Measurements from ENCODE around the gene ZNF592. TPM values are rescaled to one million over a fixed set of nuclear protein-coding genes. Genes with fewer than 3 reads are reported as not detected.

ZNF592 gene
- total and polyA plus RNA-seq, 2 of the 13 experiments (the other 11 are each of a cell fraction or from before 2014, with no cell fraction given) = 8.2 to 9.8 TPM

- TF ChIP-seq THAP9 (CRISPR knock-in tag; IDR thresholded peaks at IDR 0.05; ENCODE audit: borderline replicate concordance) = no peak
- no peak for TF ChIP-seq IKZF4 (CRISPR knock-in tag; IDR thresholded peaks at IDR 0.05; ENCODE audit: borderline replicate concordance, low read depth, not compliant biosample characterization)
- peak; percentile 13 for TF ChIP-seq XRCC5 (optimal IDR thresholded peaks at IDR 0.05; ENCODE audit: low read length)
- TF ChIP-seq ELF3 (CRISPR knock-in tag; IDR thresholded peaks at IDR 0.05) = peak; percentile 21; the same call in 1 of the 2 replicates
- TF ChIP-seq ZNF589 (CRISPR knock-in tag; conservative IDR thresholded peaks at IDR 0.05) = no peak
- TF ChIP-seq HIVEP1 (CRISPR knock-in tag; IDR thresholded peaks at IDR 0.05) = no peak
- peak; percentile 46; the same call in 1 of the 2 replicates for TF ChIP-seq SAP130 (CRISPR knock-in tag; IDR thresholded peaks at IDR 0.05; ENCODE audit: low read depth)
- no peak for TF ChIP-seq CREBL2 (CRISPR knock-in tag; IDR thresholded peaks at IDR 0.05; ENCODE audit: borderline replicate concordance)
- TF ChIP-seq YEATS4 (CRISPR knock-in tag; IDR thresholded peaks at IDR 0.05; ENCODE audit: borderline replicate concordance) = 0 out of 2 replicates have a peak, but pooled peaks have one; percentile 18
- TF ChIP-seq ZEB1 (IDR thresholded peaks at IDR 0.05; ENCODE audit: insufficient replicate concordance, low read depth) = no peak
- no peak for TF ChIP-seq KLF15 (CRISPR knock-in tag; IDR thresholded peaks at IDR 0.05; ENCODE audit: borderline replicate concordance)
- peak; percentile 52; the same call in 1 of the 2 replicates for TF ChIP-seq NR2F6 (IDR thresholded peaks at IDR 0.05)
- TF ChIP-seq NR2F6 (CRISPR knock-in tag; IDR thresholded peaks at IDR 0.05) = peak; percentile 4; the same call in 1 of the 2 replicates
- TF ChIP-seq ZNF572 (CRISPR knock-in tag; IDR thresholded peaks at IDR 0.05) = peak; percentile 34; the same call in 1 of the 2 replicates
- TF ChIP-seq HMGXB4 (CRISPR knock-in tag; IDR thresholded peaks at IDR 0.05; ENCODE audit: borderline replicate concordance in 1 of 2, low read depth in 1 of 2) = 0 out of 4 replicates have a peak, but pooled peaks of 1 of the 2 experiments have one; percentile 28
- peak; percentile 64 for TF ChIP-seq TEAD3 (CRISPR knock-in tag; optimal IDR thresholded peaks at IDR 0.05; ENCODE audit: borderline replicate concordance)
- peak; percentile 37; the same call in 1 of the 2 replicates for TF ChIP-seq MED1 (CRISPR knock-in tag; IDR thresholded peaks at IDR 0.05)
- no peak for TF ChIP-seq ZBTB2 (CRISPR knock-in tag; IDR thresholded peaks at IDR 0.05; ENCODE audit: low read depth)
- TF ChIP-seq ETV5 (CRISPR knock-in tag; IDR thresholded peaks at IDR 0.05; ENCODE audit: borderline replicate concordance) = no peak; the same call in 1 of the 2 replicates
- TF ChIP-seq STAG1 (CRISPR knock-in tag; IDR thresholded peaks at IDR 0.05) = peak; percentile 77
- 0 out of 2 replicates have a peak, but pooled peaks have one; percentile 28 for TF ChIP-seq ZNF33B (CRISPR knock-in tag; IDR thresholded peaks at IDR 0.05)
- TF ChIP-seq TARDBP (CRISPR knock-in tag; IDR thresholded peaks at IDR 0.05) = 0 out of 2 replicates have a peak, but pooled peaks have one; percentile 34
Measured at GRCh38 chr15:84821501-84822021, 73.2 kb downstream of the ZNF592 start (continued).
